ENCODE data around the gene ACP7. TPM values are rescaled to one million over a fixed set of nuclear protein-coding genes. Genes with fewer than 3 reads are reported as not detected.

ACP7 gene
- total RNA-seq, 1 donor: not detected

DNA sequence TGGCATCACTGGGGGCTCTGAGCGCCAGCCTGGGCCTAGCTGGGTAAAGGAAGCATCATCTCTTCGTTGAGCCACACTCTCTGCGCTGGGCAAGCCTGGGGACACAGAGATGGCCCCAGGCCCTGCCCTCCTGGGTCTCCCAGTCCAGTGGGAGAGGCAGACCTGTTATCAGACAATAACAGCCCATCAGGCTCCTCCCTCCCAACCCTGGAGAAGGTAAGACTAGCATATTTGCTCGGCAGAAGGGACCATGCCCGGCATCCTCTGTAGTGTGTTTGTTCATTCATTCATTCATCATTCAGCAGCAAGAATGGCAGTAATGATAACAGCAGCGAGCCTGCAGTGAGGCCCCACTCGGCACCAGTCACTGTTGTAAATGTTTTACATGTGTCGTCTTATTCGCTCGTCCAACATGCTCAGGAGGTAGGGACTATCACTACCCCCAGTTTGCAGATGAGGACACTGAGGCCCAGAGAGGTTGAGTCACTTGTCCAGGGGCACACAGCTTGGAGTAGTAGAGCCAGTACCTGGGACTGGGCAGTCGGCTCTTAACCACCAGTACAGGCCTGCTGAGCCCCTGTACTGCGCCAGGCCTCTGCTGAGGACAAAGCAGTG, 74.6 kb downstream of the ACP7 start:
- peak; percentile 35 for DNase-seq (ENCODE audit: insufficient read length, low spot score, missing footprints)
- Histone ChIP-seq H3K36me3 (ENCODE audit: insufficient read depth, low read length) (no peaks in the 10 kb centered on the region), H3K79me2 (ENCODE audit: insufficient read depth, low read length) (peaks cover 91% of the 10 kb centered on the region), H3K27me3 (ENCODE audit: insufficient read depth, low read length) (no peaks in the 10 kb centered on the region), H3K4me2 (ENCODE audit: insufficient read depth, low read length) (no peak overlapping the region), H3K27ac (ENCODE audit: low read depth, low read length) (no peak overlapping the region), H2AFZ (ENCODE audit: low read length) (no peak overlapping the region), H3K4me1 (ENCODE audit: insufficient read depth, low read length) (peaks cover 41% of the 10 kb centered on the region), H3K9me3 (ENCODE audit: low read depth, low read length) (no peaks in the 10 kb centered on the region), H4K20me1 (ENCODE audit: insufficient read depth, low read length) (peaks cover 45% of the 10 kb centered on the region), H3K4me3 (ENCODE audit: insufficient read depth, low read length) (no peak overlapping the region)
- TF ChIP-seq, protein P1, sequence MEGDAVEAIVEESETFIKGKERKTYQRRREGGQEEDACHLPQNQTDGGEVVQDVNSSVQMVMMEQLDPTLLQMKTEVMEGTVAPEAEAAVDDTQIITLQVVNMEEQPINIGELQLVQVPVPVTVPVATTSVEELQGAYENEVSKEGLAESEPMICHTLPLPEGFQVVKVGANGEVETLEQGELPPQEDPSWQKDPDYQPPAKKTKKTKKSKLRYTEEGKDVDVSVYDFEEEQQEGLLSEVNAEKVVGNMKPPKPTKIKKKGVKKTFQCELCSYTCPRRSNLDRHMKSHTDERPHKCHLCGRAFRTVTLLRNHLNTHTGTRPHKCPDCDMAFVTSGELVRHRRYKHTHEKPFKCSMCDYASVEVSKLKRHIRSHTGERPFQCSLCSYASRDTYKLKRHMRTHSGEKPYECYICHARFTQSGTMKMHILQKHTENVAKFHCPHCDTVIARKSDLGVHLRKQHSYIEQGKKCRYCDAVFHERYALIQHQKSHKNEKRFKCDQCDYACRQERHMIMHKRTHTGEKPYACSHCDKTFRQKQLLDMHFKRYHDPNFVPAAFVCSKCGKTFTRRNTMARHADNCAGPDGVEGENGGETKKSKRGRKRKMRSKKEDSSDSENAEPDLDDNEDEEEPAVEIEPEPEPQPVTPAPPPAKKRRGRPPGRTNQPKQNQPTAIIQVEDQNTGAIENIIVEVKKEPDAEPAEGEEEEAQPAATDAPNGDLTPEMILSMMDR (IDR thresholded peaks at IDR 0.05; ENCODE audit: extremely low read depth, low read depth, low read length): no peak

GRCh38 chr19:39160523-39160861, 76.3 kb downstream of the ACP7 start:
- peak overlapping the region; percentile 1 for H3K4me3 ChIP-seq (ENCODE audit: insufficient read depth, low read length)
- TF ChIP-seq, protein P1 (IDR thresholded peaks at IDR 0.05; ENCODE audit: extremely low read depth, low read depth, low read length): no peak
- H3K36me3 ChIP-seq (ENCODE audit: insufficient read depth, low read length): no peaks in the 10 kb centered on the region
- peaks cover 41% of the 10 kb centered on the region for H3K4me1 ChIP-seq (ENCODE audit: insufficient read depth, low read length)
- H3K9me3 ChIP-seq (ENCODE audit: low read depth, low read length): no peaks in the 10 kb centered on the region
- DNase-seq (ENCODE audit: insufficient read length, low spot score, missing footprints): peak; percentile 99
- peaks cover 85% of the 10 kb centered on the region for H3K79me2 ChIP-seq (ENCODE audit: insufficient read depth, low read length)
- H4K20me1 ChIP-seq (ENCODE audit: insufficient read depth, low read length): peaks cover 53% of the 10 kb centered on the region
- peak overlapping the region; percentile 70 for H2AFZ ChIP-seq (ENCODE audit: low read length)
- H3K27me3 ChIP-seq (ENCODE audit: insufficient read depth, low read length): no peaks in the 10 kb centered on the region
- H3K27ac ChIP-seq (ENCODE audit: low read depth, low read length): peak overlapping the region; percentile 74
- peak overlapping the region; percentile 59 for H3K4me2 ChIP-seq (ENCODE audit: insufficient read depth, low read length)

Other genes starting within 250 kb of the ACP7 start
- gene HNRNPL, start 234.4 kb upstream of the ACP7 start, total RNA-seq: 188 and 201 TPM in 2 replicates
- 2.5 and 3.2 TPM in 2 replicates for gene RINL, start 206.1 kb upstream of the ACP7 start, total RNA-seq
- 76.9 and 77.4 TPM in 2 replicates for gene SIRT2, start 184.8 kb upstream of the ACP7 start, total RNA-seq
- gene NFKBIB, start 184.4 kb upstream of the ACP7 start, total RNA-seq: 9.1 and 12.7 TPM in 2 replicates
- gene CCER2, start 172.2 kb upstream of the ACP7 start, total RNA-seq: not detected in 2 replicates
- gene SARS2, start 153.6 kb upstream of the ACP7 start, total RNA-seq: 20.3 and 21.7 TPM in 2 replicates
- 21.5 and 25.7 TPM in 2 replicates for gene MRPS12, start 153.4 kb upstream of the ACP7 start, total RNA-seq
- 40.9 and 42.7 TPM in 2 replicates for gene FBXO17, start 108.6 kb upstream of the ACP7 start, total RNA-seq
- 4.7 and 5.0 TPM in 2 replicates for gene FBXO27, start 51.8 kb upstream of the ACP7 start, total RNA-seq
- 6.8 and 9.4 TPM in 2 replicates for gene PAK4, start 41.4 kb downstream of the ACP7 start, total RNA-seq
- gene NCCRP1, start 112.6 kb downstream of the ACP7 start, total RNA-seq: not detected in 2 replicates
- not detected in 2 replicates for gene SYCN, start 119.9 kb downstream of the ACP7 start, total RNA-seq
- gene IFNL3, start 160.6 kb downstream of the ACP7 start, total RNA-seq: not detected in 2 replicates
- not detected in 2 replicates for gene IFNL4, start 164.5 kb downstream of the ACP7 start, total RNA-seq
- gene IFNL2, start 184.0 kb downstream of the ACP7 start, total RNA-seq: not detected in 2 replicates
- not detected in 2 replicates for gene IFNL1, start 212.0 kb downstream of the ACP7 start, total RNA-seq
- gene LRFN1, start 236.5 kb downstream of the ACP7 start, total RNA-seq: under 0.01 and 0.36 TPM in 2 replicates